HG03025 (cell line): ENCODE results near the gene CEP85.
"Not testable (repeated sequence)": the region's sequence is repeated elsewhere in the genome, so short reads cannot be mapped to it uniquely, and the experiment has no call there.

Experiments
- ATAC-seq: cut with Tn5 transposase; IDR thresholded peaks from one replicate; pipeline ENCODE4 v1.9.1; 2021; ENCODE audit warnings: mild to moderate bottlenecking, moderate library complexity; ENCODE audit not compliant: unreplicated experiment, low FRiP score

The CEP85 gene

DNA sequence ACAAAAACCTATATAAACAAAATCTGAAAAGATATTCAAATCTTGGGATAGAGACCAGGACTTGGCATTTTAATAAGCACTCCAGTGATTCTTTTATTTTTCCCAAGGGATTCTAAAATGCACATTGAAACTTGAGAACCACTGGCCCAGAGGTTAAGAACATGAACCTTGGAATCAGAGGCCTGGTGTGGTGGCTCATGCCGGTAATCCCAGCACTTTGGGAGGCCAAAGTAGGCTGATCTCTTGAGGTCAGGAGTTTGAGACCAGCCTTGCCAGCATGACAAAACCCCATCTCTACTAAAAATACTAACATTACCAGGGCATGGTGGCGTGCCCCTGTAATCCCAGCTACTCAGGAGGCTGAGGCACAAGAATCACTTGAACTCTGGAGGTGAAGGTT, 12.9 kb upstream of the CEP85 start:
- no peak for ATAC-seq

DNA sequence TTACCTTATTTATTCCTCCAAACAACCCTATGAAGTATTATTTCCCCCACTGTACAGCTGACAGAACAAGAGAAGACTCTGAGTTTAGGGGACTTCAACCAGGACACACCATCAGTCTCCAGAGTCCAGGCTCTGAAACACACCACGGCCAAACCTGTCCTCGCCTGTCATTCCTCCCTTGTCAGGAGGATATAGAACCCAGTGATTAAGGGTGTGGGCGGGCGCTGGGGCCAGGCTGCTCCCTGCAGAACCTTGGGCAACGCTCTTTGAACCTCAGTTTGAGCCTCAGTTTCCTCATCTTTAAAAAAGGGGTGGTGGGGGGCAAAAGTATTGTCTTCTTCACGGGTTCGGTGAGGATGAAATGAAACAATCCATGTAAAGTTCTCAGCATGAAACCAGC, 9.4 kb upstream of the CEP85 start:
- ATAC-seq: no peak

DNA sequence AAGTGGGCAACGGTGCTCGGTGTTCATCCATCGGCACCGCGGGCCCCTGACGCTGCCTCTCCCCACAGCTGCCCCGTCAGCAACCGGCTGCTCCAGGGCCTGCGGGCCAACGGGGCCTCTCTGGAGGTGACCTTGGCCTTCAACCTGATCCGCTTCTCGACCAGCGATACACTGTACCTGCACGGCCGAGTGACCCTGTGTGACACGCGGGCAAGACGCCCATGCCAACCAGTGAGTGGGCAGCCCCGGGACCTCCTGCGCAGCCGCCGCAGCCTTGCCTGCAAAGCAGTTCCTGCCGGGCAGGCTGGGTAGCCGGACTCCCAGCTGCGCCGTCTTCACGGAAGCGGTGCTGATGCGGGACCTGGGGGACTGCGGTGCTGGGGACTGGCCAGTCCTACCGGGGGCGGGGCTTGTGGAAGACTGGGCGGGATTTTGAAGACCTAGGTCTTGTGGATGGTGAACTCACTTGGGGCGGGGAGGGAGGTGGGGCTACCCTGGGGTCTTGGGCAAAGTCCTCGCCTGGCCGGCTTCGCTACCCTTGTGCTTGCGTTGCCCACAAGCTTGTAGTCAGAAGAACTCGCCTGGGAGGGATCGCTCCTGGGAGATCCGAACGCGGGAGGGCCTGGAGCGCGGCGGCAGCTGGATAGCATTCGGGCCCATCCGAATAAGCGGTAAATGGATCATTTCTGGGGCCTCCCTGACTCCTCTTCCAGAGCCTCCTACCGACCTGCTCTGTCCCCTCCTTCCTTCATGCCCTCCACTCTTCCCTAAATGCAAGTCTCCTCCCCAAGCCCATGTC, 8.8 kb upstream of the CEP85 start:
- no peak for ATAC-seq

DNA sequence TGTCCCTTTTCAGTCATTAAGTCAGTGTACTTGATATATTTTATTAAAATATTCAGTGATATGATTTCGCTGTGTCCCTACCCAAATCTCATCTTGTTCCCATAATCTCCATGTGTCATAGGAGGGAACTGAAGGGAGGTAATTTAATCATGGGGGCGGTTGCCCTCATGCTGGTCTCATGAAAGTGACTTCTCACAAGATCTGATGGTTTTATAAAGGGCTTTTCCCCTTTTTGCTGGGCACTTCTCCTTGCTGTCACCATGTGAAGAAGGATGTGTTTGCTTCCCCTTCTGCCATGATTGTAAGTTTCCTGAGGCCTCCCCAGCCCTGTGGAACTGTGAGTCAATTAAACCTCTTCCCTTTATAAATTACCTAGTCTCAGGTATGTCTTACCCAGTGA, 3.3 kb upstream of the CEP85 start:
- ATAC-seq: not testable (repeated sequence)

DNA sequence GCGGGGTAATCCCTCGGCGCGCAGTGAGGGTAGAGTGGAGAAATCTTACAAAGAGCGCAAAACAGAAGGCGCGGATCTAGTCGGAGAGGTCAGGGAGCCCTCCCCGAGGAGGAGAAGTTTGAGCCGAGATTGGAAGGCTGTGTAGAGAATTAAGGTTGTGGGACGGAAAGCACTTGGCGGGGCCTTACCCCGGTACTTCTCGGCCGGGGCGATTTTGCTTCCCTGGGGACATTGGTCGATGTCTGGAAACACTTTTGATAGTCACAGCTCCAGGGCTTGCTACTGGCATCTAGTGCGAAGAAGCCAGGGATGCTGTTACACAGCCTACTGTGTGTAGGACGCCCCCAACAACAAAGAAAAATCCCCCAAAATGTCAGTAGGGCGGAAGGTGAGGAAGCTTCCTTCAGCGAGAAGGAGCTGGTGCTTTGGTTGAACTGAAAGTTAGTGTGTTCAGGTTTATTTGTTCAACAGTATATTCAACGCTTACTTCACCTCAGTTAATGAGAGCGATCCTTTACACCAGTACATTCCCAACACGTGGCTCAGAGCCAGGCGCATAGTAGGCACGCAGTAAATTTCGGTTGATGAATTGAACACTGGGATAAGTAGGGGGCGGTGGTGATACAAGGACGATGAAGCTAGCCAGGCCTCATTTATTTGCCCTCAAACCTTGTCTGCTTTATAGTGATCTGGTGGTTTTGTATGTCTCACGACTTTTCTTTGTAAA, 807 bp downstream of the CEP85 start:
- ATAC-seq: peak; percentile 2

DNA sequence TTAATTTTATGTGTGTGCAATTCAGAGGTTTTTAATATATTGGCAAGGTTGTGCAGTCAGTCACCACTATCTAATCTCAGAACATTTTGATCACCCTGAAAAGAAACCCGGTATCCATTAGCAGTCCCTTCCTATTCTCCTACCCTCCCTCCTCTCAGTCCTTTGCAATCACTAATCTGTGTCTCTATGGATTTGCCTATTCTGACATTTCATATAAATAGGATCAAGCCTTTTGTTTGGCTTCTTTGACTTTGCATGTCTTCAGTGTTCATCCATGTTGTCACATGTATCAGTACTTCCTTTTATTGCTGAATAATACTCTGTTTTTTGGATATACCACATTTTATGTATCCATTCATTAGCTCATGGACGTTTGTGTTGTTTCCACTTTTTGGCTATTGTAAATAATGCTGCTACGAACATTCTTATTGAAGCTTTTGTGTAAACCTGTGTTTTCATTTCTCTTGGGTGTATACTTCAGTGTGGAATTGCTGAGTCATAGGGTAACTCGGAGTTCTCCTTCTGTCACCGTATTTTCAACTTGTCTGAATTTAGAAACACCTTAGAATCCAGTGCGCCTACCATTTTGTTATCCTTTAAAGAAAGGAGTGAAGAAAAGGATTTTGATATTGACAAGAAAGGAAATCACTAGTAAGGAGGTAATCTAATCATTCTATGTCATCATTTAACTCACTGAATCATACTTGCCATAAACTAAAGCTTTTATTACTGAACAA, 3.4 kb downstream of the CEP85 start:
- ATAC-seq: no peak

DNA sequence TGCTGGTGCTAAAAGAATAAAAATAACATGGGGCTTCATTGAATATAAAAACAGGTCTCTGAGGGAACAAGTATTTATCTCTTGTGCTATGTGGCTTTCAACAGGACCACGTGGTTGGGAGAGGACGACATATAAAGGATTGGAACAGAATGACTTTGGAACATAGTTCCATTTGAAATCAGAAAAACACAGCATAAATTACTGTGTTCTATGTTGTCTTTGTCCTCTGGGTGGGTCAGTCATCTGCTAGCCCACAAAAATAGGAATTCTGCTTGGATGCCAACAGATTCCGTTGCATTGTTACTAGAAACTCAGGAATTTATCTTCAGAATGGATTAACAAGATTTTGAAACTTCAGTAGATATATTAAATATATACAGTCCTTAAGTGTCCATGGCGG, 5.9 kb downstream of the CEP85 start:
- ATAC-seq: no peak

DNA sequence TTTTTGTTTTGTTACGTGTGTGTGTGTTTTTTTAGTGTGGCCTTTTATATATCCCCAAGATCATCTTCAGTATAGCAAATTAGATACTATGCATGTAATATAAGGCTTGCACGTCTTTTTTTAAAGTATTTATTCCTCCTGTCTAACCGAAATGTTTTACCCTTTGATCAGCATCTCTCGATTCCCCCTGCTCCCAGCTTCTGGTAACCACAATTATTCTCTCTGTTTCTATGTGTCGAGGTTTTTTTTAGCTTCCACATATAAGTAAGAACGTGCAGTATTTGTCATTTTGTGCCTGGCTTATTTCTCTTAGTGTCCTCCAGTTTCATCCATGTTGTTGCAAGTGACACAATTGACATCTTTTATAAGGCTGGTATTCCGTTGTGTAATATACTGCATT, 18.7 kb downstream of the CEP85 start:
- no peak for ATAC-seq

DNA sequence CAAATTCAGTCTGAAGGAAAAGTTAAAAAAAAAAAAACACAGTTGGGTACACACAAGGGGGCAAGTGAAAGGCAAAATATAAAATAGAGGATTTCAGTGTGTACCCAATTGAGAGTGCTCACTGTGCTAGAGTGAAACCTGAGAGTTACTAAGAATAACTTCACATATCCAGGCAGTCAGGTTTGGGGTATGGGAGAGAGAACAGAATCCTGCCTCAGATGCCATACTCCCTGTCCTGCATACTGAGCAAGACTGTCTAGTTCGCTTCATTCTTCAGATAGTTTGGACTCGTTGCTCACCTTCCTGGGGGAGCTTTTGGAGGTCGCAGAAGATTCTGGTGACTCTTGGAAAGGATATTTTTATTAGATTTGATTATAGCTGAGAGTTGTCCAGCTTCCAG, 20.4 kb downstream of the CEP85 start:
- no peak for ATAC-seq

DNA sequence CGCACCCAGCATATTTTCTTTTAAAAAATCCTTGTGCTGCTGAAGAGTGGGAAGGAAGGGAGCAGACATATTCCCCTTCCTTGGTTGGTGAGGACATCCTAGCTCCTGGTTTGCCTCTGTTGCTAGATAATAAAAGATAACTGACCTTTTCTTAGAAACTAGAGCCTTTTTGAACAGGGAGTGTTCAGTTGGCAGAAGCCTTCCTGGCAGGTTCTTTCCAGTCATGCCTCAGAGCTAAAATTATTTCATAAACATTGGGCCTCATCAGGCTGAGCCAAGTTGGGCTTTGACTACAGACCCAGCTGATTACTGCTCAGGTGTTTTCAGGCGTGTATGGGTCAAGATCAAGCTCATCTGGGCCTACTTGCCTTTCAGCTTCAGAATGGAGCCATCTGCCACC, 23.2 kb downstream of the CEP85 start:
- ATAC-seq: no peak

DNA sequence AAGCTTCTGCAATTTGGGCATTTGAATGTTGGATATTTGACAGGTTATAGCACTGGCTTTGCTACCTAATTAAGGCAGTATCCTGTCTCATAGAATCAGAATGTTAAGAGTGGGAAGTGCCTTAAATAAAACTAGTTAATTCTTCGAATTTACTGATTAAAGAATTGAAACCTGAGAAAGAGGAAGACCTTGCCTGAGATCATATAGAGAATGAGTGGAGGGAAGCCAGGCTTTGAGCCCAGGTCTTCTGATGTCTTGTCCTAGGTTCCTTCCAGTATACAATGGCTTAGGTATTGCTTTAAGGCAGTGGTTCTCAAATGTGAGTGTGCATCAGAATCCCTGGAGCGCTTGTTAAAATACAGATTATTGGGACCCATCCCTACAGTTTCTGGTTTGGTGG, 25.0 kb downstream of the CEP85 start:
- ATAC-seq: no peak

DNA sequence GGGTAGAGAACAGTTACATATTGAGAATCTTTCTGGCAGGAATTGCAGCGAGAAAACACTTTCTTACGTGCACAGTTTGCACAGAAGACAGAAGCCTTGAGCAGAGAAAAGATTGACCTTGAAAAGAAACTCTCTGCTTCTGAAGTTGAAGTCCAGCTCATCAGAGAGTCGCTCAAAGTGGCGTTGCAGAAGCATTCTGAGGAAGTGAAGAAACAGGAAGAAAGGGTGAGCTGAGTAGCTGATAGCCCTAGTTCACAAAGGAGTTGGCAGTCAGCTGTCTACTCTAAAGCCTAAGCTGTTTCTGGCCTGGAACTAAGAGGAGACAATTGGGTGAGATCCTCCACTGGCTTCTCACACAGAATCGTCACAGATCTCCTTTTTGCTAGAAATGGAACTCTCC, 25.6 kb downstream of the CEP85 start:
- no peak for ATAC-seq

DNA sequence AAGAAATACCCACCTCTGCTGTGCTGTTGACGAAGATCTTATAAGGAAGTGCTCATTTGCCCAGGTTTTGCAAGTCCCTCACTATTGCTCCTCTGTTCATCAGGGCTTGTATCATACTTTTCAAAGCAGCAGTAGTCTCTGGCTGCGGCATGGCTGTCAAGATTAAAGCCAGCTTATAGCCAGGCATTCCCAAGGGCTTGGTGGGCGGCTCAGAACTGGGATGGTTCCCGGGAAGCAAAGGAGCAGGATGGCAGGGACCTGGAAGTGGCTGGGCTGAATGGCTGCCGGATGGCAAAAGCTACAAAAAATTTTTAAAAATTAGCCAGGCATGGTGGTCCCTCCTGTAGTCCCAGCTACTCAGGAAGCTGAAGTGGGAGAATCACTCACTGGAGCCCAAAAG, 29.2 kb downstream of the CEP85 start:
- no peak for ATAC-seq

DNA sequence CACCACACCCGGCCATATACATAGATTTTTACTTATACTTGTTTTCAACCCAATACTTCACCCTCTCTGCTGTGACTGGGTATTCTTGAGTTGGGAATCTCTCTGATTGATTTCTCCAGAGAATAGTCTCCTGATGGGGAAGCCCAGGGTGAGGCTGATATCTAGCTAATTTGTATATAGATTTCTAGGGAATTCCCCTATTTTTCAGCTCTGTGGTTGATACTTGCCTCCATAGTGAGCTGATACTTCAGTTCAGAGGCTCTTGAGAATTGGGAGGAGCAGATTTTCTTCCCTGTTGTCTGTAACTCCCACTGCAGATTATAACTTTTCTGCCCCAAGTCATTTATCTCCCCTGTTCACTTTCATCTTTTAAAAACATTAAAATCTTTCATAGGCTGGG, 31.4 kb downstream of the CEP85 start:
- ATAC-seq: no peak

DNA sequence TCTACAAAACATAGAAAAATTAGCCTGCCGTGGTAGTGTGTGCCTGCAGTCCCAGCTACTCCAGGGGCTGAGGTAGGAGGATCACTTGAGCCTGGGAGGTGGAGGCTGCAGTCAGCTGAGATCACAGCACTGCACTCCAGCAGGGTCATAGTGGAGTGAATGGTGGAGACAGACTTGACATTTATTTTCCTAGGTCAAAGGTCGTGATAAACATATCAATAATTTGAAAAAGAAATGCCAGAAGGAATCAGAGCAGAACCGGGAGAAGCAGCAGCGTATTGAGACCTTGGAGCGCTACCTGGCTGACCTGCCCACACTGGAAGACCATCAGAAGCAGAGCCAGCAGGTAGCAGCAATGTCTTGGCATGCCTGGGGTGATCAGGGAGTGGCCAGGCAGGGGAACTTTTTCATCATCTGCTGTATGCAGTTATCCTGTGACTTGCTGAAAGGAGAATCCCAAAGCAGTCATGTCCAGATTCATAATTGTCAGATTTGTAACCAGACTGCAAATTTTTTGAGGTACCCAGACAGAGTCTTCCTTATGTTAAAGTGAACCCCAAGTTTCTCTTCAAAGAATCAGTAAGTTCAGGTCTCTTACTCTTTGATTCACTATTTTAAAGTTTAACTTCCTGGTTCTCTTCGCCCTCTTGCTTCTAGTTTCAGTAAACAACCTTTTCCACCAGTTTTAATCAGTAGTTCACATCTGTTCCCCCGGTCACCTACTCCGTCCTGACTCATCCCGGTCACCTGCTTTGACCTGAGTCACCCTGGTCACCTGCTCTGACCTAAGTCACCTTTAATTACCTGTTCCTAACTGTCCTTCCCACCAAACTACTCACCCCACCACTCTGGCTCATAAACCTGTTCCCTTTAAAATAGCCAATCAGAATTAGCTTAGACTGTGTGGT, 34.5 kb downstream of the CEP85 start:
- ATAC-seq: no peak

DNA sequence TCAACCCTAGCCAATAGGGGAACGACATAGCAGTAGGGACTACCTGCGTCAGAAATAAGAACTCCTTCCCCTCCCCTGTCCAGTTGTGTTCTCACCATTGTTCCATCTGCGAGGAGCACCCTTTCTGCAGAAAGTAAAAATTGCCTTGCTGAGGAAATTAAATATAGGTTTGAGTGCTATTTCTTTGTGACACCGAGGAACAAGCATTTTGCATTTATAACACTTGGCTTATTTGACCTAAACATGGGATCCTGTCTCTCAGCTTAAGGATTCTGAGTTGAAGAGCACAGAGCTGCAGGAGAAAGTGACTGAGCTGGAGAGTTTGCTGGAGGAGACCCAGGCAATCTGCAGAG, 35.2 kb downstream of the CEP85 start:
- ATAC-seq: no peak

DNA sequence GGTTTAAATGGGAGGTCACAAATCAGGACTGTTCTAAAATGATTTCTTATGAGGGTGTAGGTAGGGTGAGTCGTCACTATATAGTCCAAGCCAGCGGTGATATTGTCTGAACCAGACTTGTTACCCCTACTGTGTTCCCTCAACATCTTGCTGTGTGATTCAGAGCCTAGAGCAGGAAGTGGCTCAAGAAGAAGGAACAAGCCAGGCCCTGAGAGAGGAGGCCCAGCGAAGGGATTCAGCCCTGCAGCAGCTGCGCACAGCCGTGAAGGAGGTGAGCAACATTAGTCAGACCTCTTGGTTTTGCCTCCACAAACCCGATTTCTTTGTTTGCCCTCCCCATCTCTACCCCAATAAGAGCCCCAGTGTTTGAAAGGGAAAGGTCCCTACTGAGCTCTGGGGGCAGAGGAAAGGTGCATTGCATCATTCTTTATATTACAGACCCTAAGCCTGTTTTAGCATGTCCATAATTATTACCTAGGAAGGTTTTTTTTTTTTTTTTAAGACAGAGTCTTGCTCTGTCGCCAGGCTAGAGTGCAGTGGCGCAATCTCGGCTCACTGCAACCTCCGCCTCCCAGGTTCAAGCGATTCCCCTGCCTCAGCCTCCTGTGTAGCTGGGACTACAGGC, 40.9 kb downstream of the CEP85 start:
- ATAC-seq: no peak

DNA sequence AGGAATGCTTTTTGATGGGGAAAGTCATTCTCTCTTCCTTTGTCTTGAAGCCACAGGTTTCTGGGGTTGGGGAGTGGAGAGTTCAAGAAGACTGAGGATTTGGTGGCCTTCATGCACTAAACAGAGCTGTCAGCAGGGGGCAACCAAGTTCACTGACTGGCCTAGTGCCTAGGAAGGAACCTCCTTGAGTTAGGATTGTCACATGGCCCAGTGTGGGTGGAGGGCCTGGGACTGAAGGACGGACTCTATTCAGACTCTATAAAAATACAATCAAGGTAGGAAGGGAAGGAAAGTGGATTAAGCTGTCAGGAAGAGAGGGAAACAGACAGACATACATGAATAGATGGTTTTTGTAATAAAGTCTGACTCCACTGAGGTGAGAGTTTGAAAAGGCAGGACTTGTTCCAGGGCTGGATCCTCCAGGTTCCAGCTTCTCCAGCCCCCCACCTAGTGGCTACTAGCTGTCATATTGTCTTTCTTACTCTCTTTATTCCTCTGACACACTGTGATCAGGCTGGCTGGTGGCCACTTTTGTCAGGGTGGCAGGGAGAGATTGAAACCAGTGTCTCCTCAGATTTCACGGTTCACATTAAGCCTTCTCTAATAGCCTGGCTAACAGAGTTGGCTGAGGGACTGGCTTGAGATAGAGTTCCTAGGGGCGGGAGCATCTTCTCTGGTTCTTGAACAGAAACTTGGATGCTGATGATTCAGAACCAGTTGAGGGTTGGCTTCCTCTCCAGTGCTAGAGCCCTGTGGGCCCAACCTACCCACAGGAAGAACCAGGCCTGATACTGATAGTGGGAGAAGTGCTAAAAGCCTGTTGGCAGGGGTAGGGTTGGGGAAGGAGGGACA, 41.8 kb downstream of the CEP85 start:
- ATAC-seq: no peak

DNA sequence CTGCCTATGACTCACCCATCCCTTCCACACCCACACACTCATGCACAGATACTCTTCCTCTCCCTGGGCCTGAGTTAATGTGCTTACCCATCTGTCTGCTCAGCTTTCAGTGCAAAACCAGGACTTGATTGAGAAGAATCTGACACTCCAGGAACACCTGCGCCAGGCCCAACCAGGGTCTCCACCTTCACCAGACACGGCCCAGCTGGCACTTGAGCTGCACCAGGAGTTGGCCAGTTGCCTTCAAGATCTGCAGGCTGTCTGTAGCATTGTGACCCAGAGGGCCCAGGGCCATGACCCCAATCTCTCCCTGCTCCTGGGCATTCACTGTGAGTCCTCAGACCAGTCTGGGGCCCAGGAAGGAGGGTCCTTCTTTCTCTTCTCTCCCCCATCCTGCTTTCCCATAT, 42.4 kb downstream of the CEP85 start:
- ATAC-seq: no peak
